Peyer's patch (tissue), 4 donors: Measurements from ENCODE around the gene KCNS1. TPM values are rescaled to one million over a fixed set of nuclear protein-coding genes. Genes with fewer than 3 reads are reported as not detected.

Experiments used
- DNase-seq, 3 donors: peaks; one replicate each; pipeline ENCODE4 v3.0.0-alpha.2; 2017 to 2019
- H3K27ac ChIP-seq, 4 donors: fragments of 200-600 bp; sonication (generic); one replicate each; pipeline ENCODE4 v1.5.1; 2016 to 2019
- H3K27me3 ChIP-seq, 2 donors: fragments of 200-600 bp; sonication (generic); one replicate each; pipeline ENCODE4 v1.5.1; 2019
- H3K36me3 ChIP-seq, 3 donors: fragments of 200-600 bp; sonication (generic); one replicate each; pipeline ENCODE4 v1.5.1; 2016 to 2019
- H3K4me1 ChIP-seq, 4 donors: fragments of 200-600 bp; sonication (generic); one replicate each; pipeline ENCODE4 v1.5.1; 2016 to 2019
- H3K4me3 ChIP-seq, 4 donors: fragments of 200-600 bp; sonication (generic); 1 replicate in 3 of 4; 2 replicates in 1 of 4; pipeline ENCODE4 v1.5.1; 2016 to 2019; ENCODE audit warnings: mild to moderate bottlenecking in 1 of 4
- H3K9me3 ChIP-seq, 4 donors: fragments of 200-600 bp; sonication (generic); one replicate each; pipeline ENCODE4 v1.5.1; 2016 to 2019; ENCODE audit warnings: mild to moderate bottlenecking in 1 of 4
- POLR2A ChIP-seq, 2 donors: fragments of 450-650 bp; IDR thresholded peaks; one replicate each; pipeline ENCODE4 v1.5.1; 2017; ENCODE audit warnings: antibody characterized with exemption in 2 of 2, mild to moderate bottlenecking in 2 of 2, moderate library complexity in 2 of 2
- total RNA-seq, 4 donors: library from RNA; depleted of rRNA; stranded (reverse); fragments of >200 nt; gene quantifications; one replicate each; pipeline ENCODE4 v1.1.0, GENCODE V29; 2016
- TF ChIP-seq, protein P1 (sequence below), 6 experiments: fragments of 450-650 bp in 4 of 6; fragments of 200-600 bp in 2 of 6; sonication (generic) in 1 of 6; IDR thresholded peaks; one replicate each; pipeline ENCODE4 v1.5.1; 2017 to 2019; ENCODE audit warnings: antibody characterized with exemption in 6 of 6, mild to moderate bottlenecking in 3 of 6, moderate library complexity in 1 of 6

Gene KCNS1
- total RNA-seq, 4 donors from 2014 or later: 0.27 TPM; not detected in 3

DNA sequence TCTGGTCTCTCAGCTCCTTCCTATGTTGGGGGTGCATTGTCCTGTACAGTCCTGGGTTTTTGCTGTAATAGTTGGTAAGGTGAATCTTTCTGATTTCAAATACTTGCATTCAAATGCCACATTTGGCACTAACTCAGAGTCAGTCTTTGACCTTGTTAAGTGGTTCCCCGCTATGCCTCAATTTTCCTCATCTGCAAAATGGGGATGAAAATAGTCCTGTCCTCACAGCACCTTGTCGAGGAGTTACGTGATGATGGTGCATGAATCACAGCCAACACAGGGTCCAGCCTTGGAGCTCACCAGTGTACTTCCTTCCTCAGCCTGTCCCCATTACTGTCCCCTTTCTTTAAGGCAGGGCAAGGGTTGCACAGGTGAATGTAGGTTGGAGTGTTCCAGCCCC is 12.9 kb upstream of the KCNS1 start:
- H3K9me3 ChIP-seq: no peaks in the 10 kb centered on the region
- no peaks in the 10 kb centered on the region for H3K4me1 ChIP-seq
- H3K4me3 ChIP-seq: no peak overlapping the region
- no peak overlapping the region for H3K27ac ChIP-seq
- H3K36me3 ChIP-seq: no peaks in the 10 kb centered on the region
- H3K27me3 ChIP-seq: no peaks in the 10 kb centered on the region
- DNase-seq: no peak
- TF ChIP-seq POLR2A (IDR thresholded peaks at IDR 0.05): no peak
- TF ChIP-seq, protein P1, sequence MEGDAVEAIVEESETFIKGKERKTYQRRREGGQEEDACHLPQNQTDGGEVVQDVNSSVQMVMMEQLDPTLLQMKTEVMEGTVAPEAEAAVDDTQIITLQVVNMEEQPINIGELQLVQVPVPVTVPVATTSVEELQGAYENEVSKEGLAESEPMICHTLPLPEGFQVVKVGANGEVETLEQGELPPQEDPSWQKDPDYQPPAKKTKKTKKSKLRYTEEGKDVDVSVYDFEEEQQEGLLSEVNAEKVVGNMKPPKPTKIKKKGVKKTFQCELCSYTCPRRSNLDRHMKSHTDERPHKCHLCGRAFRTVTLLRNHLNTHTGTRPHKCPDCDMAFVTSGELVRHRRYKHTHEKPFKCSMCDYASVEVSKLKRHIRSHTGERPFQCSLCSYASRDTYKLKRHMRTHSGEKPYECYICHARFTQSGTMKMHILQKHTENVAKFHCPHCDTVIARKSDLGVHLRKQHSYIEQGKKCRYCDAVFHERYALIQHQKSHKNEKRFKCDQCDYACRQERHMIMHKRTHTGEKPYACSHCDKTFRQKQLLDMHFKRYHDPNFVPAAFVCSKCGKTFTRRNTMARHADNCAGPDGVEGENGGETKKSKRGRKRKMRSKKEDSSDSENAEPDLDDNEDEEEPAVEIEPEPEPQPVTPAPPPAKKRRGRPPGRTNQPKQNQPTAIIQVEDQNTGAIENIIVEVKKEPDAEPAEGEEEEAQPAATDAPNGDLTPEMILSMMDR (IDR thresholded peaks at IDR 0.05): no peak

DNA sequence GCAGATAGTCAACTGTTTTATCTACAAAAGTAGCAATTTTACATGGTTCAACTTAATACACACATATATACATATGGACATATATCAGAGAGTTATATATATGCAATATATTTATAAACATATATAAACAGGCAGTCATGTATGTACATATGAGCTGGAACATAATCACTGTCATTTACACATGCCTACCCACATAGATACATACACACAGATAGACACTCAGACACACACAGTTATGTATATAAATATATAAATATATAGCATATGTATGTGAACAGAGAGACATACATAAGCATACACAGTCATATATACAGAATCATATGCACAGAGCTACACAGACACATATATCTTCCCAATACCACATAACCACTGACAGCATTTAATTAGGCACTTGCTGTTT is 11.8 kb upstream of the KCNS1 start:
- Histone ChIP-seq H3K27me3 (no peaks in the 10 kb centered on the region), H3K36me3 (no peaks in the 10 kb centered on the region), H3K27ac (no peak overlapping the region), H3K9me3 (no peaks in the 10 kb centered on the region), H3K4me3 (no peak overlapping the region), H3K4me1 (no peaks in the 10 kb centered on the region)
- no peak for TF ChIP-seq POLR2A (IDR thresholded peaks at IDR 0.05)
- TF ChIP-seq, protein P1 (IDR thresholded peaks at IDR 0.05): no peak
- no peak for DNase-seq

GRCh38 chr20:45111799-45112471 is 11.0 kb upstream of the KCNS1 start:
- TF ChIP-seq POLR2A (IDR thresholded peaks at IDR 0.05): no peak
- TF ChIP-seq, protein P1 (IDR thresholded peaks at IDR 0.05): peak in 3 of 6 experiments; percentile 10 to 42 (median 16)
- Histone ChIP-seq H3K4me1 (no peaks in the 10 kb centered on the region), H3K27me3 (no peaks in the 10 kb centered on the region), H3K4me3 (no peak overlapping the region), H3K36me3 (no peaks in the 10 kb centered on the region), H3K9me3 (no peaks in the 10 kb centered on the region), H3K27ac (no peak overlapping the region)
- DNase-seq: no peak

- H3K36me3 ChIP-seq: no peaks in the 10 kb centered on the region
- no peak overlapping the region for H3K4me3 ChIP-seq
- no peak for DNase-seq
- no peak overlapping the region for H3K27ac ChIP-seq
- no peaks in the 10 kb centered on the region for H3K9me3 ChIP-seq
- TF ChIP-seq, protein P1 (IDR thresholded peaks at IDR 0.05): no peak
- no peak for TF ChIP-seq POLR2A (IDR thresholded peaks at IDR 0.05)
- no peaks in the 10 kb centered on the region for H3K27me3 ChIP-seq
- no peaks in the 10 kb centered on the region for H3K4me1 ChIP-seq
These were observed 10.4 kb upstream of the KCNS1 start for GRCh38 chr20:45111285-45111684.

DNA sequence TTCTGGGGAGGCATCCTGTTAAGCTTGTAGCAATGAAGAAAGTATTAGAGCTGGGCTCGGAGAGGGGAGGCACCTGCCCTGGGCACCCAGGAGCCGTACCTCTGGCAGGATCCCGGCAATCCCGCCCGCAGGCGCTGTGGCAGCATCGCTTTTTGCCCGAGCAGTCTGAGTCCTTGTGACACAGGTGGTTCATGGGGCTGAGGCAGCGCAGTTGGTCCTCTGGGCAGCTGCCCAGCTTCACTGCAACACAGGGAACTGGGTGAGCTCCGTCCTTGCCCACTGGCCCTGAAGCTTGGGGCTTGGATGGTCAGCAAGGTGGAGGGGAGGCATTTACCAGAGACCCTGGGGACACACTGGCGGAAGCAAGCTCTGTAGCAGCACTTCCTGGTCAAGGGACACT is 9.4 kb upstream of the KCNS1 start:
- TF ChIP-seq, protein P1 (IDR thresholded peaks at IDR 0.05): no peak
- TF ChIP-seq POLR2A (IDR thresholded peaks at IDR 0.05): no peak
- Histone ChIP-seq H3K36me3 (no peaks in the 10 kb centered on the region), H3K4me1 (no peaks in the 10 kb centered on the region), H3K27me3 (no peaks in the 10 kb centered on the region), H3K27ac (no peak overlapping the region), H3K9me3 (no peaks in the 10 kb centered on the region), H3K4me3 (no peak overlapping the region)
- DNase-seq: no peak
